Spinal cord (tissue), 10 donors: ENCODE data around the gene GBP1. TPM values are rescaled to one million over a fixed set of nuclear protein-coding genes. Genes with fewer than 3 reads are reported as not detected.
"Not testable (repeated sequence)": the region's sequence is repeated elsewhere in the genome, so short reads cannot be mapped to it uniquely, and the experiment has no call there.

Source experiments
- DNase-seq, 6 donors: peaks; one replicate each; pipeline versions ENCODE4 v3.0.0 to v3.0.0-alpha.2; 2013 to 2015; ENCODE audit warnings: low spot score in 6 of 6, low read depth in 4 of 6
- H3K27ac ChIP-seq: one replicate; pipeline ENCODE4 v1.5.1; 2013; ENCODE audit warnings: low read depth, low read length, control low read depth
- H3K27me3 ChIP-seq: one replicate; pipeline ENCODE4 v1.6.1; 2013; ENCODE audit warnings: low read length; ENCODE audit not compliant: control insufficient read depth, insufficient read depth
- H3K36me3 ChIP-seq: one replicate; pipeline ENCODE4 v1.6.1; 2013; ENCODE audit warnings: low read length; ENCODE audit not compliant: control insufficient read depth, insufficient read depth
- H3K4me1 ChIP-seq: one replicate; pipeline ENCODE4 v1.6.1; 2013; ENCODE audit warnings: low read length; ENCODE audit not compliant: control insufficient read depth, insufficient read depth
- H3K4me3 ChIP-seq: one replicate; pipeline ENCODE4 v1.5.1; 2013; ENCODE audit warnings: low read depth, low read length, control low read depth
- H3K9me3 ChIP-seq: one replicate; pipeline ENCODE4 v1.6.1; 2013; ENCODE audit warnings: low read length; ENCODE audit not compliant: control insufficient read depth, insufficient read depth
- WGBS: methylation state at CpG from one replicate; pipeline ENCODE4 v1.1.5; 2013; ENCODE audit warnings: missing lambda C conversion rate; ENCODE audit not compliant: insufficient coverage; 5-methylcytosine and 5-hydroxymethylcytosine counted together
- polyA plus RNA-seq, 2 donors: library from polyadenylated mRNA; unstranded; fragments of 120-200 nt; gene quantifications; one replicate each; pipeline ENCODE4 v1.2.1, GENCODE V29; 2013; ENCODE audit not compliant: insufficient read length in 2 of 2
- total RNA-seq, 2 donors: library from RNA; depleted of rRNA in 1 of 2; stranded (reverse); fragments of 120-200 nt in 1 of 2; fragments of >200 nt in 1 of 2; gene quantifications; one replicate each; pipeline versions ENCODE4 v1.2.3 to v1.2.4, GENCODE V29; 2013 to 2014
- donor health status: healthy.

Gene GBP1
- total and polyA plus RNA-seq, 4 donors: 1.0 to 15.2 (median 6.3) TPM

DNA sequence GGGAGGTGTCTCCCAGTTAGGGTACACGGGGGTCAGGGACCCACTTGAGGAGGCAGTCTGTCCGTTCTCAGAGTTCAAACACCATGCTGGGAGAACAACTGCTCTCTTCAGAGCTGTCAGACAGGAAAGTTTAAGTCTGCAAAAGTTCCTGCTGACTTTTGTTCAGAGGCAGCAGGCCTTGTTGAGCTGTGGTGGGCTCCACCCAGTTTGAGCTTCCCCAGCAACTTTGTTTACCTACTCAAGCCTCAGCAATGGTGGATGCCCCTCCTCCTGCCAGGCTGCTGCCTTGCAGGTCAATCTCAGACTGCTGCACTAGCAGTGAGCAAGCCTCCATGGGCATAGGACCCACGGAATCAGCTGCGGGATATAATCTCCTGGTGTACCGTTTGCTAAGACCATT is 31.0 kb downstream of the GBP1 start:
- not testable (repeated sequence) for DNase-seq, H3K27me3 ChIP-seq, H3K4me1 ChIP-seq, H3K4me3 ChIP-seq, H3K27ac ChIP-seq, H3K36me3 ChIP-seq, H3K9me3 ChIP-seq
- WGBS: 95% methylated on average over 5 of the region's 5 CpGs

DNA sequence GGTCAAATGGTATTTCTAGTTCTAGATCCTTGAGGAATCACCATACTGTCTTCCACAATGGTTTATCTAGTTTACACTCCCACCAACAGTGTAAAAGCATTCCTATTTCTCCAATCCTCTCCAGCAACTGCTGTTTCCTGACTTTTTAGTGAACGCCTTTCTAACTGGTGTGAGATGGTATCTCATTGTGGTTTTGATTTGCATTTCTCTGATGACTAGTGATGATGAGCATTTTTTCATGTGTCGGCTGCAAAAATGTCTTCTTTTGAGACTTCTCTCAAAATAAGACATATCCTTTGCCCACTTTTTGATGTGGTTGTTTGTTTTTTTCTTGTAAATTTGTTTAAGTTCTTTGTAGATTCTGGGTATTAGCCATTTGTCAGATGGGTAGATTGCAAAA is 36.0 kb downstream of the GBP1 start:
- DNase-seq, H3K4me1 ChIP-seq, H3K4me3 ChIP-seq, H3K9me3 ChIP-seq, H3K36me3 ChIP-seq, H3K27ac ChIP-seq, H3K27me3 ChIP-seq: not testable (repeated sequence)
- no CpG with 5 or more reads among the region's 2 CpGs for WGBS

DNA sequence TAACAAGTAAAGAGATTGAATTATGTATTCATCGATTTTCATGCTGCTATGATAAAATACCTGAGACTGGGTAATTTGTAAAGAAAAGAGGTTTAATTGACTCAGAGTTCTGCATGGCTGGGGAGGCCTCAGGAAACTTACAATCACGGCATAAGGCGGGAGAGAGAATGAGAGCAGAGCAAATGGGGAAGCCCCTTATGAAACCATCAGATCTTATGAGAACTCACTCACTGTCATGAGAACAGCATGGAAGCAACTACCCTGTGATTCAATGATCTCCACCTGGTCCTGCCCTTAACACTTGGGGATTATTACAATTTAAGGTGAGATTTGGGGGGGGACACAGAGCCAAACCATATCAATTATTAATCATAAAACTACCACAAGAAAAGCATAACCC is 39.1 kb downstream of the GBP1 start:
- Histone ChIP-seq H3K4me1 (no peaks in the 10 kb centered on the region), H3K27ac (no peak overlapping the region), H3K4me3 (no peak overlapping the region), H3K27me3 (no peaks in the 10 kb centered on the region), H3K9me3 (no peaks in the 10 kb centered on the region), H3K36me3 (no peaks in the 10 kb centered on the region)
- no CpG with 5 or more reads among the region's 3 CpGs for WGBS
- DNase-seq: no peak

DNA sequence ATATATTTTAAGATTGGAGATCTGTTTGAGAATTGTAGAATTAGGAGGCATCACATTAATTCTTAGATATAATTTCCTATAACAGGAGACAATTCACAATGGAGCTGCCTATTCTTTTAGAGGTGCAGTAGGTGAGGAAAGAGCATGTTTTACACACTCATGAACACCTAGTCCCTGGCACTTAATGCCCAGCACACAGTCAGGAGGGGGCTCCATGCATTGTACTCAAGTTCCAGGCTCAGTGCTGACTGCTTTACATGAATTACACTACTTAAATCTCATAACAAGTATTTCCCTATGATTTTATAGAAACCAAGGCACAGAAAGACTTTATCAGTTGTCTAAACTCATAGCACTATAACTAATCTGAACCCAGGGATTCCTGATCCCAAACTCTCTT is 42.0 kb downstream of the GBP1 start:
- Histone ChIP-seq H3K36me3 (no peaks in the 10 kb centered on the region), H3K4me1 (no peaks in the 10 kb centered on the region), H3K9me3 (no peaks in the 10 kb centered on the region), H3K4me3 (no peak overlapping the region), H3K27me3 (no peaks in the 10 kb centered on the region), H3K27ac (no peak overlapping the region)
- DNase-seq: no peak

DNA sequence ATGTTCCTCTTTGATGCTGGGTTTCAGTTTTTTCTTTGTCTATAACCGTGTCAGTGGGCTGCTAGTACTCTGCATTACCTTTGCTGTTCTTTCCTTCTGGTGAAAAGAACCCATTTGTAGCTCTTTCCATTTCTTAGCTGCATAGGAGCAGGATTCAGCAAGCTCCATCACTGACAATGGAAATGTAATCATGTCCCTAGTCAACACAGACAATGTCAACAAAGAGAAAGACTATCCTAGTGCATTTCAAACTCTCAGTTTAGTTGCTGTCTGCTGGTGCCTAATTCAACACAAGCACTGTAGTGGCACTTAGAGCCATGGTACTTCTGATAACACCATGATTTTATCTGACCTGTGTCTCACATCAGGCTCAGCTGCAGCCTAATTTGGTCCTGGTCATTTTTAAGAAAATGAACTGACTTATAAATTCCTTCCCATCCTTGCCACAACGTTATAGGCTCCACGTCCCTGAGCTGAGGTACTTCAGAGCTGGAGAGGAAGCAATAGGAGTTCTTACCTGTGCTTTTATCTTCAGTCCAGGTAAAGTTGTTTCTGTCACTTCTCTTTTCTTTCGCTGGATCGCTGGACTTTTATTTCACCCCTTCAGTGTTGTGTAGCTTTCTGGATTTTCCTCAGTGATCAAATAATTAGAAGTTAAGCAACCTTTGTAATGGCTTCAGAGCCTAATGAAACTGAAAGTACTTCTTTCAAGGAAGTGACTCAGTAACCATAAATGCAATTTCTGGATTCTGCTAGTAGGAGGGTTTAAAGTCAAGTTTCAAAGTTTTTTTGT is 42.6 kb downstream of the GBP1 start, which contains the start of gene GBP3:
Gene GBP3 (minus strand): TSS at position 700 of the 793 bp plus-strand sequence. CDS start 2,145 bp downstream, outside the sequence.
- 42% methylated on average over 2 of the region's 5 CpGs for WGBS
- no peaks in the 10 kb centered on the region for H3K4me1 ChIP-seq
- no peak for DNase-seq
- no peak within 1 kb of the TSS for H3K4me3 ChIP-seq
- H3K9me3 ChIP-seq: no peaks in the 10 kb centered on the region
- no peaks in the 10 kb centered on the region for H3K36me3 ChIP-seq
- no peaks in the 10 kb centered on the region for H3K27me3 ChIP-seq
- peak within 1 kb of the TSS; percentile 17 for H3K27ac ChIP-seq

DNA sequence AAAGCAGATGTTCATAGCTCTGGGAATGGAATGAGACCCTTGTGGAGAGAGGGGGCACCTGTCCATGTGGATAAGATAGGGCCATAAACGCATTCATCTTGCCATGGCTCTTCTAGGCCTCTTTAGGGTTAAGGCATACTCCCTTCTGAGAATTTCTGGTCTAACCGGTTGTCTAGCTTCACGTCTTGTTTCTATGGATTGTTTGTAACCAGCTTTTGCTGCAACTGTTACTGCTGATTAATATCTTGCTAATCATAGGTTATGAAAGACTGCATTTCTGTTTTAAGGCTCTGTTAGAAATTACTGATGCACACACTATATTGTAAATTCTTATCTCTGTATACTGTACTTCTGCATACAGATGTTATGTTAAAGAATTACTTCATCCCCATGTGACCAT is 46.7 kb downstream of the GBP1 start:
- H3K4me1 ChIP-seq, H3K27me3 ChIP-seq, H3K9me3 ChIP-seq, H3K36me3 ChIP-seq, DNase-seq, H3K27ac ChIP-seq, H3K4me3 ChIP-seq: not testable (repeated sequence)
- WGBS: no CpG with 5 or more reads among the region's 3 CpGs

DNA sequence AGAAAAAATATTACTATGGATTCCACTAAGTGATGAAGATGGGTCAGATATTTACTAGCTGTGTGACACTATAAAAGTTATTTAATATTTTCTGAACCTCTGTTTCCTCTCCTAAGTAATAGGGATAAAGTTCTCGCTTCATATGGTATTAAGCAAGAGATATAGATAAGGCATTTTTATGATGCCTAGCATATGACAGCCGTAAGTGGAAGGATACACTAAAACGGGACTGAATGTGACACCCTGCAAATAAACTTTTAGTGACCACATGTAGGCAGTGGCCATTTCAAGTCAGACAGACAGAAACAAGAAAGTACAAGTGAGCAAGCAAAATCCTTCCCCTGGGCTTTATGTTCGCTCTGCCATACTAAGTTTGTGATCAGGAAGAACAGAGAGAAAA is 56.5 kb downstream of the GBP1 start:
- Histone ChIP-seq H3K27me3 (no peaks in the 10 kb centered on the region), H3K9me3 (no peaks in the 10 kb centered on the region), H3K27ac (no peak overlapping the region), H3K4me1 (peaks cover 11% of the 10 kb centered on the region), H3K36me3 (no peaks in the 10 kb centered on the region), H3K4me3 (no peak overlapping the region)
- WGBS: 100% methylated on average over 3 of the region's 4 CpGs
- no peak for DNase-seq

DNA sequence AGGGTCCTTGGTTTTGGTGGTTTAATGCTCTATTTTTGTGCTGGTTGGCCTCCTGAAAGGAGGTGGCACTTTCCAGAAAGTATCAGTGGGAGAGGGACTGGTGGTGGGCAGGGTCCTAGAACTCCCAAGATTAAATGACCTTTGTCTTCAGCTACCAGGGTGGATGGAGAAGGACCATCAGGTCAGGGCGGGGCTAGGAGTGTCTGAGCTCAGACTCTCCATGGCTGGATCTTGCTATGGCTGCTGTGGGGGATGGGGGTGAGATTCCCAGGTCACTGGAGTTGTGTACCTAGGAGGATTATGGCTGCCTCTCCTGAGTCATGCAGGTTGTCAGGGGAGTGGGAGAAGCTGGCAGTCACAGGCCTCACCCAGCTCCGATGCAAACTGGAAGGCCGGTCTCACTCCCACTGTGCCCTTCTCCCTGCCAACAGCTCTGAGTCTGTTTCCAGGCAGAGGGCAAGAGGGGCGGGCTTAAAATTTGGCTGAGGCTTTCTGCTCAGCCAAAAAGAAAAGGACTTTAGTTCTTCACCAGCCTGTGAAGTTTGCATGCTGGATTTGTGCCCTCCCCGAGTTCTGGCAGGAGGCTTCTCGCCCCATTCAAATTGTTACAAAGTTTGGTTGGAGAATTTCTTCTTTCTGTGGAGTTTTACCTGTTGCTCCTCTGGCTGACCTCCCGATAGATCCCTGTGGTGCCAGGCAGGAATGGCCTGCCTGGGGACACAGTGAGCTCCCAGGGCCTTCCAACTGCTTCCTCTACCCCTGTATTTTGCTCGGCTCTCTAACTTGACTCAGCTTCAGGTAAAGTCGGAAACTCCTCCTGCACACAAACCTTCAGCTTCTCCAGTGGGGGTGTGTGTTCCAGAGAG is 59.5 kb downstream of the GBP1 start:
- no peaks in the 10 kb centered on the region for H3K36me3 ChIP-seq
- no peaks in the 10 kb centered on the region for H3K9me3 ChIP-seq
- no peaks in the 10 kb centered on the region for H3K27me3 ChIP-seq
- DNase-seq: peak in 4 of 6 donors; percentile 50 to 86 (median 58)
- H3K4me1 ChIP-seq: peaks cover 11% of the 10 kb centered on the region
- peak overlapping the region; percentile 31 for H3K27ac ChIP-seq
- no peak overlapping the region for H3K4me3 ChIP-seq
- WGBS: 60% methylated on average over 6 of the region's 9 CpGs
